Endodermal cell (in vitro differentiated cells): ENCODE data around the gene TARBP1. TPM values are rescaled to one million over a fixed set of nuclear protein-coding genes. Genes with fewer than 3 reads are reported as not detected.

Source experiments
- DNase-seq: peaks from one replicate; pipeline ENCODE4 v3.0.0-alpha.2; 2017
- H3K27ac ChIP-seq: 2 replicates; pipeline ENCODE4 v1.5.1; 2013; ENCODE audit warnings: mild to moderate bottlenecking, low read depth, low read length, moderate library complexity
- H3K27me3 ChIP-seq: 2 replicates; pipeline ENCODE4 v1.6.1; 2013; ENCODE audit warnings: mild to moderate bottlenecking, low read length, moderate library complexity; ENCODE audit not compliant: insufficient read depth, control insufficient read depth, poor library complexity, severe bottlenecking
- H3K36me3 ChIP-seq: 2 replicates; pipeline ENCODE4 v1.7.0; 2013; ENCODE audit warnings: mild to moderate bottlenecking, low read length, moderate library complexity; ENCODE audit not compliant: control insufficient read depth, insufficient read depth
- H3K4me1 ChIP-seq: one replicate; pipeline ENCODE4 v1.7.0; 2013; ENCODE audit warnings: low read length; ENCODE audit not compliant: control insufficient read depth, insufficient read depth
- H3K4me3 ChIP-seq: 2 replicates; pipeline ENCODE4 v1.5.1; 2013; ENCODE audit warnings: mild to moderate bottlenecking, low read length, moderate library complexity
- H3K9ac ChIP-seq: 2 replicates; pipeline ENCODE4 v1.6.1; 2013; ENCODE audit warnings: mild to moderate bottlenecking, low read length, moderate library complexity; ENCODE audit not compliant: poor library complexity, severe bottlenecking; ENCODE audit errors: extremely low read depth
- H3K9me3 ChIP-seq: 2 replicates; pipeline ENCODE4 v1.6.1; 2013; ENCODE audit warnings: mild to moderate bottlenecking, low read length, moderate library complexity; ENCODE audit not compliant: control insufficient read depth
- H3K27ac Mint-ChIP-seq: 2 replicates; pipeline ENCODE4 v1.8.0; 2020; ENCODE audit warnings: mixed read lengths
- H3K27me3 Mint-ChIP-seq: 2 replicates; pipeline ENCODE4 v1.8.0; 2021; ENCODE audit warnings: mild to moderate bottlenecking, mixed read lengths; ENCODE audit not compliant: insufficient read depth
- H3K36me3 Mint-ChIP-seq: 2 replicates; pipeline ENCODE4 v1.8.0; 2020; ENCODE audit warnings: low read depth, mixed read lengths
- H3K4me1 Mint-ChIP-seq: 2 replicates; pipeline ENCODE4 v1.8.0; 2020; ENCODE audit warnings: mixed read lengths
- H3K4me3 Mint-ChIP-seq: 2 replicates; pipeline ENCODE4 v1.8.0; 2020; ENCODE audit warnings: mild to moderate bottlenecking, moderate library complexity, mixed read lengths
- H3K9me3 Mint-ChIP-seq: 2 replicates; pipeline ENCODE4 v1.8.0; 2020; ENCODE audit warnings: mild to moderate bottlenecking, mixed read lengths
- CTCF ChIP-seq: fragments of 200-600 bp; sonication (generic); conservative IDR thresholded peaks from 2 replicates; pipeline ENCODE4 v1.5.0; 2021; ENCODE audit warnings: antibody characterized with exemption, mild to moderate bottlenecking
- WGBS, 2 experiments: methylation state at CpG; one replicate each; pipeline versions ENCODE4 v1.1.5 to v1.1.7; 2013; ENCODE audit warnings: missing lambda C conversion rate in 2 of 2, mixed read lengths in 1 of 2; ENCODE audit not compliant: insufficient coverage in 1 of 2, insufficient read length in 1 of 2; 5-methylcytosine and 5-hydroxymethylcytosine counted together
- total RNA-seq, 2 donors: library from RNA; stranded (reverse); fragmentation: NEBNext Ultra II Directional in 1 of 2; extraction: Animal tissue kit (Norgen Biotek cat#: 25700) in 1 of 2; gene quantifications; 2 replicates in 1 of 2; 3 replicates in 1 of 2; pipeline ENCODE4 v1.2.1, GENCODE V29; 2021

TARBP1 gene
- total RNA-seq, 2 donors from 2014 or later, result 45.3 to 62.4 TPM

- Histone ChIP-seq H3K9me3 (no peaks in the 10 kb centered on the region), H3K4me1 (no peaks in the 10 kb centered on the region), H3K27me3 (no peaks in the 10 kb centered on the region), H3K27ac (no peak overlapping the region), H3K9ac (no peak overlapping the region), H3K36me3 (peaks cover 25% of the 10 kb centered on the region), H3K4me3 (no peak overlapping the region)
- Mint-ChIP-seq H3K4me1 (no peaks in the 10 kb centered on the region), H3K9me3 (no peaks in the 10 kb centered on the region), H3K4me3 (no peak overlapping the region), H3K36me3 (peaks cover 44% of the 10 kb centered on the region), H3K27me3 (no peaks in the 10 kb centered on the region), H3K27ac (no peak overlapping the region)
- TF ChIP-seq CTCF, result no peak
- no peak for DNase-seq
Observed at GRCh38 chr1:234469376-234469775, 9.6 kb downstream of the TARBP1 start.

- DNase-seq, result no peak
- no peak overlapping the region for H3K27ac ChIP-seq
- 98 to 100% methylated on average over 1 of the region's 1 CpG for WGBS, 2 experiments
- no peaks in the 10 kb centered on the region for H3K4me1 Mint-ChIP-seq
- no peak overlapping the region for H3K9ac ChIP-seq
- no peak overlapping the region for H3K4me3 Mint-ChIP-seq
- H3K27me3 Mint-ChIP-seq, result no peaks in the 10 kb centered on the region
- H3K4me1 ChIP-seq, result no peaks in the 10 kb centered on the region
- H3K9me3 Mint-ChIP-seq, result no peaks in the 10 kb centered on the region
- peaks cover 29% of the 10 kb centered on the region for H3K36me3 ChIP-seq
- H3K4me3 ChIP-seq, result no peak overlapping the region
- no peak for TF ChIP-seq CTCF
- H3K36me3 Mint-ChIP-seq, result peaks cover 46% of the 10 kb centered on the region
- no peaks in the 10 kb centered on the region for H3K9me3 ChIP-seq
- no peak overlapping the region for H3K27ac Mint-ChIP-seq
- no peaks in the 10 kb centered on the region for H3K27me3 ChIP-seq
Observed at GRCh38 chr1:234468580-234468979, 10.4 kb downstream of the TARBP1 start.

- H3K4me3 Mint-ChIP-seq, result no peak overlapping the region
- H3K4me3 ChIP-seq, result no peak overlapping the region
- H3K27ac Mint-ChIP-seq, result no peak overlapping the region
- peaks cover 51% of the 10 kb centered on the region for H3K36me3 Mint-ChIP-seq
- DNase-seq, result no peak
- H3K4me1 ChIP-seq, result no peaks in the 10 kb centered on the region
- no peaks in the 10 kb centered on the region for H3K9me3 ChIP-seq
- peaks cover 36% of the 10 kb centered on the region for H3K36me3 ChIP-seq
- H3K4me1 Mint-ChIP-seq, result no peaks in the 10 kb centered on the region
- H3K27ac ChIP-seq, result no peak overlapping the region
- no peaks in the 10 kb centered on the region for H3K9me3 Mint-ChIP-seq
- TF ChIP-seq CTCF, result no peak
- no peaks in the 10 kb centered on the region for H3K27me3 Mint-ChIP-seq
- no peak overlapping the region for H3K9ac ChIP-seq
- H3K27me3 ChIP-seq, result no peaks in the 10 kb centered on the region
- 87 to 88% methylated on average over 6 of the region's 6 CpGs for WGBS, 2 experiments
Observed at GRCh38 chr1:234467821-234468220, 11.2 kb downstream of the TARBP1 start.
